Measurements from ENCODE around the gene RNF220. TPM values are rescaled to one million over a fixed set of nuclear protein-coding genes. Genes with fewer than 3 reads are reported as not detected.

Gene RNF220
- polyA plus RNA-seq, 3 donors, result 33.3 to 60.4 (median 46.9) TPM

GRCh38 chr1:44532567-44532944 is 127.5 kb downstream of the RNF220 start:
- WGBS, 3 donors, result 57 to 66% (median 66%) methylated on average over 3 of the region's 3 CpGs
- no peak overlapping the region for H3K27ac ChIP-seq (ENCODE audit: low read depth, low read length)

GRCh38 chr1:44534771-44535170 is 129.7 kb downstream of the RNF220 start:
- WGBS, 3 donors, result 55 to 75% (median 75%) methylated on average over 6 of the region's 6 CpGs

GRCh38 chr1:44536357-44537209 is 131.5 kb downstream of the RNF220 start:
- WGBS, 3 donors, result 78 to 92% (median 83%) methylated on average over 18 of the region's 18 CpGs
- H3K27ac ChIP-seq (ENCODE audit: low read depth, low read length), result no peak overlapping the region

More at GRCh38 chr1:44534771-44535170, 129.7 kb downstream of the RNF220 start:
- no peak overlapping the region for H3K27ac ChIP-seq (ENCODE audit: low read depth, low read length)

GRCh38 chr1:44537538-44537937 is 132.5 kb downstream of the RNF220 start:
- WGBS, 3 donors, result 91 to 96% (median 93%) methylated on average over 6 of the region's 6 CpGs
- no peak overlapping the region for H3K27ac ChIP-seq (ENCODE audit: low read depth, low read length)

GRCh38 chr1:44537956-44538355 is 132.9 kb downstream of the RNF220 start:
- WGBS, 3 donors, result 75 to 90% (median 89%) methylated on average over 3 of the region's 3 CpGs
- H3K27ac ChIP-seq (ENCODE audit: low read depth, low read length), result no peak overlapping the region

GRCh38 chr1:44539991-44540730 is 135.1 kb downstream of the RNF220 start:
- H3K27ac ChIP-seq (ENCODE audit: low read depth, low read length), result no peak overlapping the region
- 51 to 71% (median 61%) methylated on average over 6 of the region's 6 CpGs for WGBS, 3 donors

- H3K27ac ChIP-seq (ENCODE audit: low read depth, low read length), result no peak overlapping the region
- 48 to 60% (median 54%) methylated on average over 14 of the region's 14 CpGs for WGBS, 3 donors
These were observed 137.5 kb downstream of the RNF220 start for GRCh38 chr1:44542420-44543063.

- H3K27ac ChIP-seq (ENCODE audit: low read depth, low read length), result no peak overlapping the region
- 18 to 29% (median 24%) methylated on average over 13 to 15 of the region's 15 CpGs for WGBS, 3 donors
These were observed 138.1 kb downstream of the RNF220 start for GRCh38 chr1:44543064-44543744.

GRCh38 chr1:44543786-44544185 is 138.7 kb downstream of the RNF220 start:
- WGBS, 3 donors, result 65 to 72% (median 69%) methylated on average over 7 of the region's 7 CpGs
- H3K27ac ChIP-seq (ENCODE audit: low read depth, low read length), result no peak overlapping the region

- WGBS, 3 donors, result 73 to 88% (median 80%) methylated on average over 9 of the region's 9 CpGs
- no peak overlapping the region for H3K27ac ChIP-seq (ENCODE audit: low read depth, low read length)
These were observed 139.9 kb downstream of the RNF220 start for GRCh38 chr1:44544960-44545359.

GRCh38 chr1:44545961-44546360 is 140.9 kb downstream of the RNF220 start:
- no peak overlapping the region for H3K27ac ChIP-seq (ENCODE audit: low read depth, low read length)
- 65 to 84% (median 82%) methylated on average over 5 to 6 of the region's 6 CpGs for WGBS, 3 donors

GRCh38 chr1:44546403-44547053 is 141.5 kb downstream of the RNF220 start:
- H3K27ac ChIP-seq (ENCODE audit: low read depth, low read length), result no peak overlapping the region
- WGBS, 3 donors, result 66 to 74% (median 69%) methylated on average over 10 of the region's 10 CpGs

- WGBS, 3 donors, result 83 to 90% (median 84%) methylated on average over 6 of the region's 6 CpGs
- no peak overlapping the region for H3K27ac ChIP-seq (ENCODE audit: low read depth, low read length)
These were observed 142.3 kb downstream of the RNF220 start for GRCh38 chr1:44547361-44547760.

GRCh38 chr1:44547837-44548236 is 142.8 kb downstream of the RNF220 start:
- H3K27ac ChIP-seq (ENCODE audit: low read depth, low read length), result no peak overlapping the region
- WGBS, 3 donors, result 80 to 82% (median 82%) methylated on average over 8 of the region's 8 CpGs

GRCh38 chr1:44549510-44549909 is 144.5 kb downstream of the RNF220 start:
- no peak overlapping the region for H3K27ac ChIP-seq (ENCODE audit: low read depth, low read length)
- WGBS, 3 donors, result 60 to 67% (median 66%) methylated on average over 5 of the region's 5 CpGs

GRCh38 chr1:44553127-44553758 is 148.2 kb downstream of the RNF220 start:
- H3K27ac ChIP-seq (ENCODE audit: low read depth, low read length), result no peak overlapping the region
- WGBS, 3 donors, result 43 to 55% (median 52%) methylated on average over 3 of the region's 3 CpGs

- H3K27ac ChIP-seq (ENCODE audit: low read depth, low read length), result no peak overlapping the region
- whole genome bisulfite sequencing, 3 donors, result 72 to 89% (median 73%) methylated on average over 6 of the region's 6 CpGs
These were observed 148.7 kb downstream of the RNF220 start for GRCh38 chr1:44553771-44554170.

- no peak overlapping the region for H3K27ac ChIP-seq (ENCODE audit: low read depth, low read length)
- 35 to 70% (median 67%) methylated on average over 2 of the region's 2 CpGs for WGBS, 3 donors
These were observed 149.7 kb downstream of the RNF220 start for GRCh38 chr1:44554706-44555105.

Data from adipose tissue (tissue), 3 donors.